Stimulated activated CD4-positive, alpha-beta T cell treated with anti-CD3 and anti-CD28 coated beads, Interleukin-12 subunit alpha, Interleukin-12 subunit beta, amount 100 ng/mL, for 24 hours (primary cell): ENCODE results near the gene PPM1D.
A peak's percentile ranks its signal among the peaks of the same experiment; 100 is the strongest.
"Not testable (repeated sequence)": the region's sequence is repeated elsewhere in the genome, so short reads cannot be mapped to it uniquely, and the experiment has no call there.

ENCODE experiments used
- DNase-seq, 2 experiments: peaks; one replicate each; pipeline ENCODE4 v3.0.0-alpha.2; 2020; ENCODE audit warnings: low read depth in 2 of 2

Gene PPM1D

GRCh38 chr17:60599620-60600489, at the start of gene PPM1D:
Gene PPM1D, plus strand, starts transcription at chr17:60600193. Its CDS starts 222 bp downstream, at chr17:60600415.
- DNase-seq: peak; percentile 96 to 97

- not testable (repeated sequence) for DNase-seq
Observed at GRCh38 chr17:60552255-60552654, 47.7 kb upstream of the PPM1D start.

- no peak for DNase-seq
Observed at GRCh38 chr17:60554377-60554788, 45.6 kb upstream of the PPM1D start.

GRCh38 chr17:60555786-60556185, 44.2 kb upstream of the PPM1D start:
- no peak for DNase-seq

- no peak for DNase-seq
Observed at GRCh38 chr17:60557805-60558204, 42.2 kb upstream of the PPM1D start.

GRCh38 chr17:60559659-60559994, 40.4 kb upstream of the PPM1D start:
- no peak for DNase-seq

GRCh38 chr17:60559995-60560859, 39.8 kb upstream of the PPM1D start:
- DNase-seq: no peak

- no peak for DNase-seq
Observed at GRCh38 chr17:60560860-60561257, 39.1 kb upstream of the PPM1D start.

GRCh38 chr17:60562421-60562820, 37.6 kb upstream of the PPM1D start:
- DNase-seq: no peak

- no peak for DNase-seq
Observed at GRCh38 chr17:60563743-60564142, 36.2 kb upstream of the PPM1D start.

- no peak for DNase-seq
Observed at GRCh38 chr17:60565233-60565632, 34.8 kb upstream of the PPM1D start.

- no peak for DNase-seq
Observed at GRCh38 chr17:60573236-60574051, 26.5 kb upstream of the PPM1D start.

GRCh38 chr17:60577147-60577915, 22.7 kb upstream of the PPM1D start:
- DNase-seq: no peak

- DNase-seq: no peak
Observed at GRCh38 chr17:60579090-60579489, 20.9 kb upstream of the PPM1D start.

GRCh38 chr17:60579551-60579950, 20.4 kb upstream of the PPM1D start:
- no peak for DNase-seq

GRCh38 chr17:60583008-60583407, 17.0 kb upstream of the PPM1D start:
- no peak for DNase-seq

GRCh38 chr17:60585887-60586286, 14.1 kb upstream of the PPM1D start:
- DNase-seq: no peak

- DNase-seq: no peak
Observed at GRCh38 chr17:60586288-60586974, 13.6 kb upstream of the PPM1D start.

GRCh38 chr17:60590070-60590469, 9.9 kb upstream of the PPM1D start:
- DNase-seq: no peak

- no peak for DNase-seq
Observed at GRCh38 chr17:60592750-60593149, 7.2 kb upstream of the PPM1D start.
